ENCODE results near the gene PAF1.

DNA sequence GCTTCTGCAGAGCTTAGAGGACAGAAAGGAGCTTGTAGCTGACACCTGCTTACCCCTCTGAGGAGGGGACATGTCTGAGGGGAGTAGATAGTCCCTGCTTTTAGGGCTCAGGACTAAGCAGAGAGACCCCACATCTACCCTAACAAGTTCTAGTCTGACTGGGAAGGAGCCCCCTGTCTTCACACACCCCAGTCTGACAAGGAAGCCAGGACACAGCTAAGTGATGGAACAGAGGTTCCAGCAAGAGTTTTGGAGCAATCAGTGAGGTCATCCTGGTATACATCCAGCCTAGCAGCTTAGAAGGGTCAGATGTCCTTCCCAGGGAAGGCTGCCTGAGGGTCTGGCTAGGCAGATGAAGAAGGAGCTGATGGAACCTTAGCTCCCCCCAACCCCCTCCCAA lies 15.0 kb downstream of the PAF1 start:
- TF ChIP-seq, protein P1, sequence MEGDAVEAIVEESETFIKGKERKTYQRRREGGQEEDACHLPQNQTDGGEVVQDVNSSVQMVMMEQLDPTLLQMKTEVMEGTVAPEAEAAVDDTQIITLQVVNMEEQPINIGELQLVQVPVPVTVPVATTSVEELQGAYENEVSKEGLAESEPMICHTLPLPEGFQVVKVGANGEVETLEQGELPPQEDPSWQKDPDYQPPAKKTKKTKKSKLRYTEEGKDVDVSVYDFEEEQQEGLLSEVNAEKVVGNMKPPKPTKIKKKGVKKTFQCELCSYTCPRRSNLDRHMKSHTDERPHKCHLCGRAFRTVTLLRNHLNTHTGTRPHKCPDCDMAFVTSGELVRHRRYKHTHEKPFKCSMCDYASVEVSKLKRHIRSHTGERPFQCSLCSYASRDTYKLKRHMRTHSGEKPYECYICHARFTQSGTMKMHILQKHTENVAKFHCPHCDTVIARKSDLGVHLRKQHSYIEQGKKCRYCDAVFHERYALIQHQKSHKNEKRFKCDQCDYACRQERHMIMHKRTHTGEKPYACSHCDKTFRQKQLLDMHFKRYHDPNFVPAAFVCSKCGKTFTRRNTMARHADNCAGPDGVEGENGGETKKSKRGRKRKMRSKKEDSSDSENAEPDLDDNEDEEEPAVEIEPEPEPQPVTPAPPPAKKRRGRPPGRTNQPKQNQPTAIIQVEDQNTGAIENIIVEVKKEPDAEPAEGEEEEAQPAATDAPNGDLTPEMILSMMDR (conservative IDR thresholded peaks at IDR 0.05): no peak
- TF ChIP-seq ZFX (IDR thresholded peaks at IDR 0.05): no peak

Data from C4-2B (cell line).